ENCODE data around the gene SUPV3L1.

DNA sequence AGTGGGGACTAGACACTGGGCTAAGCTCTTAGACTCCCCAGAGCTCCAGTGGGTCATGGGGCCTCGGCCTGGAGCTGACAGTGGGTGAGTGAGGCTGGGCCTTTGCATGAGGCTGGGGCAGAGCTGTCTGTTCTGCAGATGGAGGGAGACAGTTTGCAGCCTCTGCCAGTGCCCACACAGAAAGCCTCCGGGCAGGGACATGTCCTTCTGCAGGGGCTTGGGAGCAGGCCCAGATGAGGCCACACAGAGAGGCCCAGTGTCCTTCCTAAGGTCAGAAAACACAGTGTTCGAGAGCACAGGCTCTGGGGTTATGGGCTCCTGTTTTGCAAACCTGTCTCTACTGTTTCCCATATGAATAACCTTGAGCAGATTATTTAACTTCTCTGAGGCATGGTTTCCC, 73.1 kb downstream of the SUPV3L1 start:
- no peak for TF ChIP-seq POLR2A (IDR thresholded peaks at IDR 0.05)
- no peak for TF ChIP-seq CTCF (IDR thresholded peaks at IDR 0.05)

Data from sigmoid colon (tissue), 3 donors.